ENCODE results near the gene BPI. TPM values are rescaled to one million over a fixed set of nuclear protein-coding genes. Genes with fewer than 3 reads are reported as not detected.

The BPI gene
- total RNA-seq, 2 experiments from 2014 or later = 0.14 TPM; not detected in 1

DNA sequence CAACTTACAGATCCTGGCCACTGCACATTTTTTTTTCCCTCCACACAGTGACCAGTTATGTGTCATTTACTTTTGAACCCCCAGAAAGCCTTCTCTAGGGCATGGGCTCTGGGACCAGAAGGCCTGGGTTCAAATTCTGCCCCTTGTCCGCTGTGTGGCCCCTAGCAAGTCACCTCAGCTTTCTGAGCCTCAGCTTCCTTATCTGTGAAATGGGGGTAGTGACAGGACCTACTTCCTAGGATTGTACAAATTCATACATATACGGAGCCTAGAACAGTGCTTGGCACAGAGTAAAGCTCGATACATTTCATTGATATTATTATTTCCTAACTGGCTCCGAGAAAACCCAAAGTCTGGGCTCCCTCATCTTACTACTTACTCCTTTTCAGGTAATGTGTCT, 1.6 kb downstream of the BPI start:
- Histone ChIP-seq H3K27ac (ENCODE audit: low read depth in 1 of 2, low read length in 2 of 2) (no peak overlapping the region), H3K4me1 (ENCODE audit: insufficient read depth, low read length) (peaks cover 10% of the 10 kb centered on the region), H3K9me3 (ENCODE audit: control insufficient read depth in 1 of 2, insufficient read depth in 1 of 2, low read length in 2 of 2) (peaks cover 0 to 14% of the 10 kb centered on the region in 2 experiments), H3K4me3 (ENCODE audit: low read length) (no peak overlapping the region), H3K36me3 (ENCODE audit: insufficient read depth, low read length) (no peaks in the 10 kb centered on the region), H3K27me3 (ENCODE audit: control insufficient read depth in 1 of 2, insufficient read depth in 2 of 2, low read length in 2 of 2) (peaks cover 30 to 69% of the 10 kb centered on the region in 2 experiments)
- Mint-ChIP-seq H3K4me1 (ENCODE audit: low read depth) (peaks cover 12% of the 10 kb centered on the region), H3K4me3 (no peak overlapping the region), H3K27ac (no peak overlapping the region), H3K9me3 (no peaks in the 10 kb centered on the region), H3K27me3 (peaks cover 78% of the 10 kb centered on the region), H3K36me3 (ENCODE audit: low read depth) (no peaks in the 10 kb centered on the region)
- TF ChIP-seq, protein P1, sequence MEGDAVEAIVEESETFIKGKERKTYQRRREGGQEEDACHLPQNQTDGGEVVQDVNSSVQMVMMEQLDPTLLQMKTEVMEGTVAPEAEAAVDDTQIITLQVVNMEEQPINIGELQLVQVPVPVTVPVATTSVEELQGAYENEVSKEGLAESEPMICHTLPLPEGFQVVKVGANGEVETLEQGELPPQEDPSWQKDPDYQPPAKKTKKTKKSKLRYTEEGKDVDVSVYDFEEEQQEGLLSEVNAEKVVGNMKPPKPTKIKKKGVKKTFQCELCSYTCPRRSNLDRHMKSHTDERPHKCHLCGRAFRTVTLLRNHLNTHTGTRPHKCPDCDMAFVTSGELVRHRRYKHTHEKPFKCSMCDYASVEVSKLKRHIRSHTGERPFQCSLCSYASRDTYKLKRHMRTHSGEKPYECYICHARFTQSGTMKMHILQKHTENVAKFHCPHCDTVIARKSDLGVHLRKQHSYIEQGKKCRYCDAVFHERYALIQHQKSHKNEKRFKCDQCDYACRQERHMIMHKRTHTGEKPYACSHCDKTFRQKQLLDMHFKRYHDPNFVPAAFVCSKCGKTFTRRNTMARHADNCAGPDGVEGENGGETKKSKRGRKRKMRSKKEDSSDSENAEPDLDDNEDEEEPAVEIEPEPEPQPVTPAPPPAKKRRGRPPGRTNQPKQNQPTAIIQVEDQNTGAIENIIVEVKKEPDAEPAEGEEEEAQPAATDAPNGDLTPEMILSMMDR (IDR thresholded peaks at IDR 0.05) = no peak
- POLR2A ChIA-PET = no interaction called here
- ATAC-seq (ENCODE audit: poor library complexity) (no peak), DNase-seq (no peak)
- CTCF ChIA-PET = no interaction called here
- intact Hi-C loops (cut with DNase I, micrococcal nuclease) = no loop called here

DNA sequence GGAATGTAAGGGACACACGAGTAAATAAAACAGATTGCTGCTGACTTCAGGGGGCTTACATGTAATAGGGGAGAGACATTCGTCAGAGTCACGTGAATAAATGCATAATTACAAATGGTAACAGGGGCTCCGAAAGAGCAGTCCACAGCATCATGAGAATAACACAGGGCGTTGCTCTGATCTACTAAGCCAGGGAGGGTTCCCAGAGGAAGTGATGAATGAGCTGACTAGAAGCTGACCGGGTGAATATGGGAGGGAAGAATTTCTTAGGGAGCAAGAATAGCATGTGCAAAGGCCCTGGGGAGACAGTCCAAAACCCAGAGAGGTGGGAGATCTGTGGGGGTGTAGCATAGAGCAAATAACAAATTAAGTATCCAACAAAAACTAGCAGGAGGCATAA, 2.4 kb downstream of the BPI start:
- ChIA-PET CTCF (no interaction called here), POLR2A (no interaction called here)
- no peak for DNase-seq
- Mint-ChIP-seq H3K27me3 (peaks cover 76% of the 10 kb centered on the region), H3K27ac (no peak overlapping the region), H3K9me3 (no peaks in the 10 kb centered on the region), H3K36me3 (ENCODE audit: low read depth) (no peaks in the 10 kb centered on the region), H3K4me1 (ENCODE audit: low read depth) (peaks cover 12% of the 10 kb centered on the region), H3K4me3 (no peak overlapping the region)
- intact Hi-C loops (cut with DNase I, micrococcal nuclease) = no loop called here
- H3K4me3 ChIP-seq (ENCODE audit: low read length) = no peak overlapping the region
- H3K9me3 ChIP-seq (ENCODE audit: control insufficient read depth in 1 of 2, insufficient read depth in 1 of 2, low read length in 2 of 2) = peaks cover 0 to 16% of the 10 kb centered on the region in 2 experiments
- no peak for ATAC-seq (ENCODE audit: poor library complexity)
- H3K27ac ChIP-seq (ENCODE audit: low read depth in 1 of 2, low read length in 2 of 2) = no peak overlapping the region
- TF ChIP-seq, protein P1 (IDR thresholded peaks at IDR 0.05) = no peak
- peaks cover 29 to 69% of the 10 kb centered on the region in 2 experiments for H3K27me3 ChIP-seq (ENCODE audit: control insufficient read depth in 1 of 2, insufficient read depth in 2 of 2, low read length in 2 of 2)
- peaks cover 10% of the 10 kb centered on the region for H3K4me1 ChIP-seq (ENCODE audit: insufficient read depth, low read length)
- H3K36me3 ChIP-seq (ENCODE audit: insufficient read depth, low read length) = no peaks in the 10 kb centered on the region

DNA sequence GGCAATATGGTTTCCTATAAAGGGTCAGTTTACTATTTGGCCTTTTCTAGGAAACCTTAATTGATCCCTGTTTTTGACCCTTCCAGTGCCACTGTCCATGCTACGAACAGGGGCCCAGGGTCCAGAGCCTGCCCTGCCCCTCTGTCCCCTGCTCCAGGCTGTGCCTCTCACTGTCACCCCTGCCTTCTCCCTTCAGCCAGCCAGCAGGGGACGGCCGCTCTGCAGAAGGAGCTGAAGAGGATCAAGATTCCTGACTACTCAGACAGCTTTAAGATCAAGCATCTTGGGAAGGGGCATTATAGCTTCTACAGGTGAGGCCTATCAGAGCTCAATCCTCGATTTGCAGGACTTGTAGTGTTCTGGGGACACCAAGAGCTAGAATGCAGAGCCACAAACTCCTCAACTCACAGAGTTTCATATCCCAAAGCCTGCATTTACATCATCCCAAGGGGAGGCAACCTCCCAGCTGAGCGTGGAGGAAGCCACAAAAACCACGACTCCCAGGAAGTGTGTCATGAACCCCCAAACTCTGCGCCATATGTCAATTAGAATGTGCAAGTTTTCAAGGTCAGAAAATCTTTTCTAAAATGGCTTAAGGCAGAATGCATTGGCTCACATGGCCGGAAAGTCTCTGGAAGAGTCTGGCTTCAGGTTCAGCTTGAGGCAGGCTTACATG, 3.6 kb downstream of the BPI start:
- POLR2A ChIA-PET = no interaction called here
- peaks cover 0 to 16% of the 10 kb centered on the region in 2 experiments for H3K9me3 ChIP-seq (ENCODE audit: control insufficient read depth in 1 of 2, insufficient read depth in 1 of 2, low read length in 2 of 2)
- Mint-ChIP-seq H3K4me1 (ENCODE audit: low read depth) (peaks cover 12% of the 10 kb centered on the region), H3K9me3 (peaks cover 2% of the 10 kb centered on the region), H3K4me3 (no peak overlapping the region), H3K36me3 (ENCODE audit: low read depth) (no peaks in the 10 kb centered on the region), H3K27ac (no peak overlapping the region), H3K27me3 (peaks cover 69% of the 10 kb centered on the region)
- DNase-seq (peak in 2 of 14 experiments; percentile 20 to 26), ATAC-seq (ENCODE audit: poor library complexity) (no peak)
- CTCF ChIA-PET = no interaction called here
- intact Hi-C loops (cut with DNase I, micrococcal nuclease) = no loop called here
- H3K27ac ChIP-seq (ENCODE audit: low read depth in 1 of 2, low read length in 2 of 2) = no peak overlapping the region
- peaks cover 29 to 69% of the 10 kb centered on the region in 2 experiments for H3K27me3 ChIP-seq (ENCODE audit: control insufficient read depth in 1 of 2, insufficient read depth in 2 of 2, low read length in 2 of 2)
- peaks cover 10% of the 10 kb centered on the region for H3K4me1 ChIP-seq (ENCODE audit: insufficient read depth, low read length)
- TF ChIP-seq, protein P1 (IDR thresholded peaks at IDR 0.05) = no peak
- no peak overlapping the region for H3K4me3 ChIP-seq (ENCODE audit: low read length)
- H3K36me3 ChIP-seq (ENCODE audit: insufficient read depth, low read length) = no peaks in the 10 kb centered on the region
